Neural crest cell (in vitro differentiated cells): Measurements from ENCODE around the gene PTPN18. TPM values are rescaled to one million over a fixed set of nuclear protein-coding genes. Genes with fewer than 3 reads are reported as not detected.

ENCODE experiments used
- DNase-seq: peaks from one replicate; pipeline ENCODE4 v3.0.0; 2021; ENCODE audit warnings: low read depth, mixed read lengths, low spot score
- H3K27ac Mint-ChIP-seq: one replicate; pipeline ENCODE4 v1.8.0; 2021; ENCODE audit warnings: mild to moderate bottlenecking, mixed read lengths; ENCODE audit not compliant: unreplicated experiment
- H3K27me3 Mint-ChIP-seq: 2 replicates; pipeline ENCODE4 v1.8.0; 2021; ENCODE audit warnings: low read depth, mild to moderate bottlenecking, mixed read lengths
- H3K36me3 Mint-ChIP-seq: 2 replicates; pipeline ENCODE4 v1.8.0; 2021; ENCODE audit warnings: low read depth, mild to moderate bottlenecking, mixed read lengths
- H3K4me1 Mint-ChIP-seq: 2 replicates; pipeline ENCODE4 v1.8.0; 2021; ENCODE audit warnings: mixed read lengths
- H3K4me3 Mint-ChIP-seq: one replicate; pipeline ENCODE4 v1.8.0; 2021; ENCODE audit warnings: mild to moderate bottlenecking, mixed read lengths
- H3K9me3 Mint-ChIP-seq: 2 replicates; pipeline ENCODE4 v1.8.0; 2021; ENCODE audit warnings: mixed read lengths
- CTCF ChIP-seq: fragments of 200-600 bp; sonication (generic); conservative IDR thresholded peaks from 2 replicates; pipeline ENCODE4 v1.5.0; 2021; ENCODE audit warnings: antibody characterized with exemption, mild to moderate bottlenecking
- total RNA-seq: library from RNA; stranded (reverse); gene quantifications from 2 replicates; pipeline ENCODE4 v1.2.1, GENCODE V29; 2021

Gene PTPN18
- total RNA-seq, 1 donor from 2014 or later, result 31.3 TPM

GRCh38 chr2:130316596-130316995, 39.3 kb upstream of the PTPN18 start:
- Mint-ChIP-seq H3K27me3 (peaks cover 3% of the 10 kb centered on the region), H3K27ac (no peak overlapping the region), H3K4me3 (no peak overlapping the region), H3K36me3 (no peaks in the 10 kb centered on the region), H3K4me1 (peaks cover 7% of the 10 kb centered on the region), H3K9me3 (no peaks in the 10 kb centered on the region)
- no peak for DNase-seq
- no peak for TF ChIP-seq CTCF

- H3K36me3 Mint-ChIP-seq, result no peaks in the 10 kb centered on the region
- no peak for DNase-seq
- H3K4me3 Mint-ChIP-seq, result no peak overlapping the region
- peaks cover 11% of the 10 kb centered on the region for H3K27me3 Mint-ChIP-seq
- peaks cover 7% of the 10 kb centered on the region for H3K4me1 Mint-ChIP-seq
- no peak overlapping the region for H3K27ac Mint-ChIP-seq
- TF ChIP-seq CTCF, result no peak
- H3K9me3 Mint-ChIP-seq, result no peaks in the 10 kb centered on the region
Measured at GRCh38 chr2:130318906-130319305, 37.0 kb upstream of the PTPN18 start.

- Mint-ChIP-seq H3K4me1 (peaks cover 7% of the 10 kb centered on the region), H3K36me3 (no peaks in the 10 kb centered on the region), H3K27me3 (peaks cover 15% of the 10 kb centered on the region), H3K4me3 (no peak overlapping the region), H3K27ac (no peak overlapping the region), H3K9me3 (no peaks in the 10 kb centered on the region)
- DNase-seq, result no peak
- TF ChIP-seq CTCF, result no peak
Measured at GRCh38 chr2:130319536-130319935, 36.3 kb upstream of the PTPN18 start.

- DNase-seq, result no peak
- no peaks in the 10 kb centered on the region for H3K36me3 Mint-ChIP-seq
- peak; percentile 57 for TF ChIP-seq CTCF
- no peaks in the 10 kb centered on the region for H3K9me3 Mint-ChIP-seq
- H3K4me1 Mint-ChIP-seq, result peaks cover 15% of the 10 kb centered on the region
- no peak overlapping the region for H3K27ac Mint-ChIP-seq
- peaks cover 73% of the 10 kb centered on the region for H3K27me3 Mint-ChIP-seq
- H3K4me3 Mint-ChIP-seq, result no peak overlapping the region
Measured at GRCh38 chr2:130327703-130328527, 27.9 kb upstream of the PTPN18 start.

- no peak for DNase-seq
- no peaks in the 10 kb centered on the region for H3K9me3 Mint-ChIP-seq
- TF ChIP-seq CTCF, result no peak
- H3K27me3 Mint-ChIP-seq, result peaks cover 66% of the 10 kb centered on the region
- peaks cover 15% of the 10 kb centered on the region for H3K4me1 Mint-ChIP-seq
- no peak overlapping the region for H3K27ac Mint-ChIP-seq
- H3K4me3 Mint-ChIP-seq, result no peak overlapping the region
- no peaks in the 10 kb centered on the region for H3K36me3 Mint-ChIP-seq
Measured at GRCh38 chr2:130328710-130329109, 27.1 kb upstream of the PTPN18 start.
